ENCODE measurements around the gene TLR1.
"Not testable (repeated sequence)": the region's sequence is repeated elsewhere in the genome, so short reads cannot be mapped to it uniquely, and the experiment has no call there.

TLR1 gene

GRCh38 chr4:38769857-38770256 lies 34.7 kb downstream of the TLR1 start:
- H3K4me3 ChIP-seq (ENCODE audit: low read depth, low read length), result no peak overlapping the region
- no peak for DNase-seq
- TF ChIP-seq, protein P1, sequence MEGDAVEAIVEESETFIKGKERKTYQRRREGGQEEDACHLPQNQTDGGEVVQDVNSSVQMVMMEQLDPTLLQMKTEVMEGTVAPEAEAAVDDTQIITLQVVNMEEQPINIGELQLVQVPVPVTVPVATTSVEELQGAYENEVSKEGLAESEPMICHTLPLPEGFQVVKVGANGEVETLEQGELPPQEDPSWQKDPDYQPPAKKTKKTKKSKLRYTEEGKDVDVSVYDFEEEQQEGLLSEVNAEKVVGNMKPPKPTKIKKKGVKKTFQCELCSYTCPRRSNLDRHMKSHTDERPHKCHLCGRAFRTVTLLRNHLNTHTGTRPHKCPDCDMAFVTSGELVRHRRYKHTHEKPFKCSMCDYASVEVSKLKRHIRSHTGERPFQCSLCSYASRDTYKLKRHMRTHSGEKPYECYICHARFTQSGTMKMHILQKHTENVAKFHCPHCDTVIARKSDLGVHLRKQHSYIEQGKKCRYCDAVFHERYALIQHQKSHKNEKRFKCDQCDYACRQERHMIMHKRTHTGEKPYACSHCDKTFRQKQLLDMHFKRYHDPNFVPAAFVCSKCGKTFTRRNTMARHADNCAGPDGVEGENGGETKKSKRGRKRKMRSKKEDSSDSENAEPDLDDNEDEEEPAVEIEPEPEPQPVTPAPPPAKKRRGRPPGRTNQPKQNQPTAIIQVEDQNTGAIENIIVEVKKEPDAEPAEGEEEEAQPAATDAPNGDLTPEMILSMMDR (IDR thresholded peaks at IDR 0.05; ENCODE audit: low read depth, low read length), result no peak
- H3K4me1 ChIP-seq, result no peaks in the 10 kb centered on the region
- no peaks in the 10 kb centered on the region for H3K36me3 ChIP-seq
- peaks cover 17% of the 10 kb centered on the region for H3K27me3 ChIP-seq
- H3K9me3 ChIP-seq, result no peaks in the 10 kb centered on the region

DNA sequence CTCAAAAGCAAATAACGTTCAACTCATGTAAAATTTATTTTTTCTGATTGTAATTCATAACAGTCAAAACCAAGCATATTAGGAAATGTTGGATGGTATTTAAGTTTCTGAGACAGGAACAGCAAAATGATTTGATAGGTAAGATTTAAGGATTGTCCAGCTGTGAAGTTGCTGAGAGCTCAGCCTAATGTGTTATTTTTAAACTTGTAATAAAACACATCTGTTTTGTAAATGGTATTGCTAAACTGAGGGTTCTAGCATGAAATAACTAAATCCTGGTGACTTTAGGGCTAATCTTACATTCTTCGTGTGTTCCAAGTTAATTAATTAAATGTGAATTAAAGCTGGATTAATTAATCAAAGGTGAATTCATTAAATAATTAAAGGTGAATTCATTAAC lies 35.1 kb downstream of the TLR1 start:
- Histone ChIP-seq H3K36me3 (no peaks in the 10 kb centered on the region), H3K27me3 (peaks cover 13% of the 10 kb centered on the region), H3K9me3 (no peaks in the 10 kb centered on the region), H3K4me3 (ENCODE audit: low read depth, low read length) (no peak overlapping the region), H3K4me1 (no peaks in the 10 kb centered on the region)
- TF ChIP-seq, protein P1 (IDR thresholded peaks at IDR 0.05; ENCODE audit: low read depth, low read length), result no peak
- DNase-seq, result no peak

DNA sequence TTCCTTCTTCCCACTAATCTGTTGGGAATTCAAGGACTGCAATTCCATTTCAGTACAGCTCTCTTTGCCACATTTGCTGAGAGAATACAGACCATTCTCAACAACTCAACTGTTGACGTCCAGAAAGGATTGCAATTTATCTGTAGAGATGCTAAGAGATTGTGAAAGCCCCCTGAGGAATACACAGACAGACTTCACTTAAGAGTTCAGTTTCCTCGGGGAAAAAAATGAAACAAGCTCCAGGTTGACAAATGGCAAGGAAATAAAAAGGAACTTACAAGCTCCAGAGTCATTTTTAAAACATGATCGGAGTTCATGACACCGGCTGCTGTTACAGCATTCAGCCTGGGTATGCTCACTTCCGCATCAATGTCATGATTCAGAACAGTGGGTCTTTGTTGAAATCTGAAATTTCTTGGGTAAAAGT lies 35.6 kb downstream of the TLR1 start:
- H3K4me3 ChIP-seq (ENCODE audit: low read depth, low read length), result no peak overlapping the region
- TF ChIP-seq, protein P1 (IDR thresholded peaks at IDR 0.05; ENCODE audit: low read depth, low read length), result no peak
- no peaks in the 10 kb centered on the region for H3K4me1 ChIP-seq

DNA sequence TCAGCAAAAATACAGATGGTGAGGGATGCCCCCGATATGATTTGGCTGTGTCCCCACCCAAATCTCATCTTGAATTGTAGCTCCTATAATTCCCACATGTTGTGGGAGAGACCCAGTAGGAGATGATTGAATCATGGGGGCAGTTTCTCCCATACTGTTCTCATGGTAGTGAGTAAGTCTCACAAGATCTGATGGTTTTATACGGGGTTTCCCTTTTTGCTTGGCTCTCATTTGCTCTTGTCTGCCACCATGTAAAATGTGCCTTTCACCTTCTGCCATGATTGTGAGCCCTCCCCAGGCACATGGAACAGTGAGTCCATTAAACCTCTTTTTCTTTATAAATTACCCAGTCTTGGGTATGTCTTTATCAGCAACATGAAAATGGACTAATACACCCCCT lies 37.7 kb downstream of the TLR1 start:
- not testable (repeated sequence) for H3K36me3 ChIP-seq; DNase-seq; H3K27me3 ChIP-seq; H3K9me3 ChIP-seq; H3K4me3 ChIP-seq (ENCODE audit: low read depth, low read length); H3K4me1 ChIP-seq

More for the DNA sequence above, 35.6 kb downstream of the TLR1 start:
- Histone ChIP-seq H3K27me3 (peaks cover 8% of the 10 kb centered on the region), H3K9me3 (no peaks in the 10 kb centered on the region), H3K36me3 (no peaks in the 10 kb centered on the region)
- DNase-seq, result no peak

DNA sequence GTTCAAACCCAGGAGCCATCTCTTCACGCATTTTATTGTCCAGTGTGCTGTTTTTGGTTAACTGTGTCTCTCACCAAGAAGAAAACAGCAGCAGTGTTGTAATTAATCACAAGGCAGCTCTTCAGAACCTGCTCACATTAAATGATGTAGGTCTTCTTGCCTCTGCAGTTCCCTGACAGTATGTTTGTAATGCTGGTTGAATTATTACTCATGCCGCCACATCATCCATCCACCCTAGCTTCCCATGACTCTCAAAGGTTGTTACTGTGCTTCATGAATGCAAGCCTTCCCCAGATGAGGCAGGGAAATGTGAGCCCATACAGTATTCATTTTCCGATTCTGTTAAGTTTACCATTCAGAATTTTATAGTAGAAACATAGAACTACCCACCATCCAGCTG lies 39.2 kb downstream of the TLR1 start:
- peaks cover 3% of the 10 kb centered on the region; the same call in 1 of the 2 replicates for H3K27me3 ChIP-seq
- H3K36me3 ChIP-seq, result no peaks in the 10 kb centered on the region
- no peak for DNase-seq
- H3K9me3 ChIP-seq, result no peaks in the 10 kb centered on the region
- H3K4me3 ChIP-seq (ENCODE audit: low read depth, low read length), result no peak overlapping the region
- no peaks in the 10 kb centered on the region for H3K4me1 ChIP-seq
- TF ChIP-seq, protein P1 (IDR thresholded peaks at IDR 0.05; ENCODE audit: low read depth, low read length), result no peak

DNA sequence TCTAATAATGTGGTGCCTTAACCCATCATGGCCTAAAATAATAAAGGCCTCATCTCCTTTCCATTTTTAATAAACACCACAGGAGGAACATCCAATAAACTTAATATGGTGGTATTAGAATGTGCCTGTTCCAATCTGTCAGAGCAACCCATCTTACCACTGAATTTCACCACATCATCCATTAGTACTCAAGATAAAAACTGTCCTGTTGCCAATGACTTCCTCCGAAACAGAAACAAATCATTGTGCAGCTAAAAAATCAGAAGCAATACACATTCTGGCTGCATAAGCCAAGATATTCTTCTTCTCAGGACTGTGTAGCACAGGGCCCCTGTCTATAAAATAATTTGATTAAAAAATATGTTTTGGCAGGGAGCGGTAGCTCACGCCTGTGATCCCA lies 40.3 kb downstream of the TLR1 start:
- no peak overlapping the region for H3K4me3 ChIP-seq (ENCODE audit: low read depth, low read length)
- TF ChIP-seq, protein P1 (IDR thresholded peaks at IDR 0.05; ENCODE audit: low read depth, low read length), result no peak
- H3K36me3 ChIP-seq, result no peaks in the 10 kb centered on the region
- no peak for DNase-seq
- no peaks in the 10 kb centered on the region for H3K4me1 ChIP-seq
- no peaks in the 10 kb centered on the region for H3K9me3 ChIP-seq
- H3K27me3 ChIP-seq, result peaks cover 3% of the 10 kb centered on the region; the same call in 1 of the 2 replicates

GRCh38 chr4:38762560-38762959 lies 42.0 kb downstream of the TLR1 start:
- Histone ChIP-seq H3K27me3 (no peaks in the 10 kb centered on the region), H3K36me3 (no peaks in the 10 kb centered on the region), H3K4me3 (ENCODE audit: low read depth, low read length) (no peak overlapping the region), H3K4me1 (no peaks in the 10 kb centered on the region), H3K9me3 (no peaks in the 10 kb centered on the region)
- TF ChIP-seq, protein P1 (IDR thresholded peaks at IDR 0.05; ENCODE audit: low read depth, low read length), result no peak
- DNase-seq, result no peak

Data from BE2C (cell line).